ENCODE measurements around the gene DOK6.

The DOK6 gene

DNA sequence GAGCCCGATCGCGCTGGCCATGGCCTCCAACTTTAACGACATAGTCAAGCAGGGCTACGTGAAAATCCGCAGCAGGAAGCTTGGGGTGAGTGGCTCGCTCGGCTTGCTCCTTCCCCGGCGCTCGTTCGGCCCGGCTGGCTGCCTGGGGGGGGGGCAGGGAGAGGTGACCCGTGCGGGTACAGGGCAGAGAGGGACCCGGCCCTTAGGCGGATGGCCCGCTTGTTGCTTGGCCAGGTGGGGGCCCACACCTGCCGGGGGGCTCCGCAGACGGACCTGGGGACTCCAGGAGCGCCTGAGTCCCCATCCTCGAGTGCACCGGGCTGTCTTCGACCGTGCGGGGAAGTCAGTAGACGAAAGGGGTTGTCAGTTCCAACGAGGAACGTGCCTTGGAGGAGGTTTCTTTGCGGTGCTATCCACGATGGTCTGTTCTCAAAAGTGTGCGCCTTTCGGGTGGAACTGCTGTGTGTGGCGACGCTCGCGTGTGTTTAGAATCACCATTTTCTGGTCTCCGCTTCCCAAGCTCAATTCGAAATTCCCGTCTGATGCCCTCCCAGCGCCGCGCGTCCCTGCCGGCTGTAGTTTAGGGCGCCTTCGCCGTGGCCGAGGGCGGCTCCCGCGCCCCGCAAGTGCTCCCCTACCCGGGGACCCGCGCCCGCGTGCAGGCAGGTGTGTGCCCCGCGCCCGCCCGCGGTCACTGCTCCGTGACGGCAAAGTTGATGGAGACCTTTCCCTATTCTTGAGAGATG, 711 bp downstream of the DOK6 start:
- TF ChIP-seq ZNF274 (IDR thresholded peaks at IDR 0.05; ENCODE audit: low read depth, low read length) = no peak

DNA sequence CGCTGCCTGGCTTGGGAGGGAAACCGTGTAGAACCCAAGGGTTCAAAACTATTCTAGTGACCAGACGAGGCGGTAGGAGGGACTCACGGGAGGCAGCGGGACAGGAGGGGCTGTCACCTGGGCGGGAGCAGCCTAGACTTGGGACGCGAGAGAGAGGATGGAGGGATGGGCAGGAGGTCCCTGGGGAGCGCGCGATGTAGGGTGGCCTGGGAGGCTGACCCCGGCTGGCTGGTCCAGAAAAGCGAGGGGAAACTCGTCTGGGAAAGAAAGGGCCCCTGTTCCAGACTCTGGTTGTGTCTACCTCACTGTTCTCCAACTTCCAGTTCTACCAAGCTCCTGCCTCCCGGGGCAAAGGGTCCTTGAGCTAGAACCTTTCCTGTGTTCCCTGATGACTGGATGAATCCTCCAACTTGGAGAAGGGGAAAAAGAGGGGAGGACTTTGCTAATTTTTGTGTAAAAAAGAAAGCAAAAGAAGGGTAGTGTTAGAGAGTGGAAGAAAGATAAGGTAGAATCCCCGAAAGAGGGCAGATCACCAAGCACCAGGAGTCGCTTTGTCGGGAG, 1.4 kb downstream of the DOK6 start:
- no peak for TF ChIP-seq ZNF274 (IDR thresholded peaks at IDR 0.05; ENCODE audit: low read depth, low read length)
- H3K4me3 ChIP-seq (ENCODE audit: low read length) = no peak overlapping the region

More for the DNA sequence above, 711 bp downstream of the DOK6 start:
- no peak overlapping the region; the same call in 1 of the 2 replicates for H3K4me3 ChIP-seq (ENCODE audit: low read length)

DNA sequence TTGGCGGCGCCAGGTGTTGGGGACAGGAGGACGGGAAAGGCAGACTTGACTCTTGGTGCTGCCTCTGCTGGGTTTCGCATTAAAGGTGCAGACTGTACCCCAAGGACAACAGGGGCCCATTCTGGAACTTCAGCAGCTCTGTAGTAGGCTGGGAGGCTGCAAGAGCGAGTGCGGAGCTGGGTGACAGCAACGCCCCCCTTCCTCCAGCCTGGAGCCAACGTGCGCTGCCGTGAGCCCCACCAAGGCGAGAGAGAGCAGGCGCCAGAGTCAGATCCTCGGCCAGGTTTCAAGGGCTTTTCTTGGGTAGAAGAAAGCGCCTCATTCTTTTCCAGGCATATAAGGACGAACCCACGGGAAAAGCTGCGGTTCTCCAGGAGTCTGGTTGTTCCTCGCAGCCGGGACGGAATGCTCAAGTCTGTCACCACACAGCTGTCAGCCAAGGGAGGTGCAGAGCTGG, 1.9 kb downstream of the DOK6 start:
- H3K4me3 ChIP-seq (ENCODE audit: low read length) = no peak overlapping the region
- TF ChIP-seq ZNF274 (IDR thresholded peaks at IDR 0.05; ENCODE audit: low read depth, low read length) = no peak

DNA sequence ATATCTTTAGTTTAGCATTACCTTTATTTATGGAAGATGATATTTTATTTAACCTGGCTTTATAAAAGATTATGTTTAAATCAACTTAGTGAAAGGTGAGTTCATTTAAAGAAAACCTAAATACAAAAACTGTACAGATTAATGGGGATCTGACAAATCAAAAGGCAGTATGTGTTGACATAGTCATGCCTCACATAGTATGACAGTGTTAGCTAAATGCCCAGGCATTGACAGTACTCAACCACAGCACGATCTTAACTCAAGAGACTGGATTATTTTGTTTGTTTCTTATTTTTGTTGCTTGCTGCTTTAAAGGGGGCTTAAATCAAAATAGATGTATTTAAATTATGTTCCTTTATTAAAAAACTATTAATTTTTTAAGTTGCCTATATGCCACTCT, 7.8 kb downstream of the DOK6 start:
- no peak overlapping the region for H3K4me3 ChIP-seq (ENCODE audit: low read length)
- TF ChIP-seq ZNF274 (IDR thresholded peaks at IDR 0.05; ENCODE audit: low read depth, low read length) = no peak

DNA sequence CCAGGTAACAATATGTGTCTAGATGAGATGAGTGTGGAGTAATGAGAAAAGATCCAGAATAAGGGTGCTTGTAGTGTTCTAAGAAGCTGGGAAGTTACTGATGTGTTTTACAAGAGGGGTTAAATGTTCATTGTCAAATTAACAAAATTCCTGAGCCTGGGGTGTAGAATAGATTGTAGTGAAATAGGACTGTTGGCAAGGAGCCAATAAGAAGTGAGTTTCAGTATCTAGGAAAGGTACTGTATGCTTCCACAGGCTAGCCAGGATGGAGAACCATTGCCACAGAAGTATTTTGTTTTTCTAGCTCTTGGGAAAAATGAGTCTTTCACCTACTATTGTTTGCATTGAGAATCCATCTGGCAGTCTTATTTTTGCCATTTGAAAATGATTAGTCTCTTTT, 10.5 kb downstream of the DOK6 start:
- no peak overlapping the region for H3K4me3 ChIP-seq (ENCODE audit: low read length)
- no peak for TF ChIP-seq ZNF274 (IDR thresholded peaks at IDR 0.05; ENCODE audit: low read depth, low read length)

DNA sequence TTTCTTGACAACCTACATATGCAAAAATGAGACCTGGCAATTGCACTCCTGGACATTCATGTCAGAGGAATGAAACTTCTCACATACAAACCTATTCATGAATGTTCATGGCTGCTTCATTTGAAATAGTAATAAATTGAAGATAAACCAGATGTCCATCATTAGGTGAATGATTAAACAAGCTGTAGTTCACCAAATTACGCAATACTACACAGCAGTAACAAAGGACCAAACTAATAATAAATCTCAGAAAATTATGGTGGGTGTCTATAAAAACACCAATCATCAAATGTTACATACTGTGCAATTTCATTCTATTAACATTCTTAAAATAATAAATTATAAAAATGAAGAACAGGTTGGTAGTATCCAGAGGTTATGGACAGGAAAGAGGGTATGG, 13.5 kb downstream of the DOK6 start:
- TF ChIP-seq ZNF274 (IDR thresholded peaks at IDR 0.05; ENCODE audit: low read depth, low read length) = no peak
- H3K4me3 ChIP-seq (ENCODE audit: low read length) = no peak overlapping the region

DNA sequence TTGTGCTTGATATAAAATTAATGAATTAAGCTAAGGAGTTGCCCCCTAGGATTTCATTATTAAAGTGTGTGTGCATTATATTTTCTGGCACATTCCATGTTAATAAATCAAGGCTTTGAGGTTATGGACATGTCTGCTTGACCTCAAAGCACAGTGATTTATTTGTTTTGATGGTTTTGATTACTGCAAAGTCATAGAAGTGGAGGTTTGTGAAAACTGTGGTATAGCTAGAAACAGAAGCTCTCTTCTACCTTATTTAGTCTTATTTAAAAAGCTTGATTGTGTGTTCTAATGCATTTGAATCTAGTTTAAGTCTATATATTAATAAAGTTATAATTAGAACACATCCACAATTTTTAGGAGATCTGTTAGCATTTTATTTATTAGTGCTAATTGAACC, 32.2 kb downstream of the DOK6 start:
- H3K4me3 ChIP-seq (ENCODE audit: low read length) = no peak overlapping the region
- TF ChIP-seq ZNF274 (IDR thresholded peaks at IDR 0.05; ENCODE audit: low read depth, low read length) = no peak

DNA sequence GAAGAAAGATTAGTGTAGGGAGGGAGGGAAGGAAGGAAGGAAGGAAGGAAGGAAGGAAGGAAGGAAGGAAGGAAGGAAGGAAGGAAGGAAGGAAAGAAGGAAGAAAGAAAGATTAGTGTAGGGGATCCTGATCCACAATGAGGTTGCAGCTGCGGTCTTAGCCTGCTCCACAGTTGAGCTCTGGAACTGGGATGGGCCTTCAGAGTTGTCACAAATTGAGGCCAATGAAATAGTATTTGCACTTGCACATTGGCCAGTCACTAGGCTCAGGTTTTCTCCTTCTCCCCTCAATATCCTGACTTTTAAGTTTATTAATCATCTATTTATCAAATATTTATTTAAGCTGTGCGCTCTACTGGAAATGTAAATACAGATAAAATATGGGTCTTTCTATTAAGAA, 34.3 kb downstream of the DOK6 start:
- no peak for TF ChIP-seq ZNF274 (IDR thresholded peaks at IDR 0.05; ENCODE audit: low read depth, low read length)
- no peak overlapping the region for H3K4me3 ChIP-seq (ENCODE audit: low read length)

DNA sequence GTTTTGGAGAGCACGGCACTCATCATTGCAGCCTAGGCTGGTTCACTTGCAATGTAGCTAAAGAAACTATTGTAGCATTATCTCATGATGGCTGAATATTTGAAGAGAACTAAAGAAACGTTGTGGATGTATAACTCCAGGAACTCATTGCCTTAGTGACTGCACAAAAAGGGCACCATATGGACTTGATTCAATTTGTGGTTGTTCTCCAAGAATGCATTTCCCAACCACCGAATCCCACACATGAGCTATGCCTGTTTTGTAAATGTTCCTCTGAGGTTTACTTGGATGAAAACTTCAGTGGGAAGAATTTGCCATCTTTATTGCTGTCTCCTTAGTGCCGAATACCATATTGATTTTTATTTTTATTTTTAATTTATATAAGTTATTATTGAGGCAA, 43.5 kb downstream of the DOK6 start:
- no peak overlapping the region for H3K4me3 ChIP-seq (ENCODE audit: low read length)
- TF ChIP-seq ZNF274 (IDR thresholded peaks at IDR 0.05; ENCODE audit: low read depth, low read length) = no peak

DNA sequence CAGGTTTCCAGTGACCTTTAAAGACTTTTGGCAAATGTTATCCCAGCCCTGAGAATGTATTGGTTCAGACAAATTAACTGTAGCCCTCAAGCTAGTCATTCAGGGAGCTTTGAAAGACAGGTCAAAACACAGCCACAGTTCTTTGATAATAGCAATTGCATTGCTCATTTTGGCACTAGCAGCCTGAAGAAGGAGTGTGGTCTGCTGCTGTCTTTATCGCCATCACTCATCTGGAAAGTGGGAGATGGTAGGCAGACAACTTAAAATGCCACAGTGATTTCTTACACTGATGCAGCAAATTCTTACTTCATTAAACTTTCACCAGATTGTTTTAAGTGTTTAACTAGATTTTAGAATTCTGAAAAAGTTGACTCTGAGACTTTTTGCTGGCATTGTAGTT, 47.2 kb downstream of the DOK6 start:
- no peak for TF ChIP-seq ZNF274 (IDR thresholded peaks at IDR 0.05; ENCODE audit: low read depth, low read length)
- no peak overlapping the region for H3K4me3 ChIP-seq (ENCODE audit: low read length)

DNA sequence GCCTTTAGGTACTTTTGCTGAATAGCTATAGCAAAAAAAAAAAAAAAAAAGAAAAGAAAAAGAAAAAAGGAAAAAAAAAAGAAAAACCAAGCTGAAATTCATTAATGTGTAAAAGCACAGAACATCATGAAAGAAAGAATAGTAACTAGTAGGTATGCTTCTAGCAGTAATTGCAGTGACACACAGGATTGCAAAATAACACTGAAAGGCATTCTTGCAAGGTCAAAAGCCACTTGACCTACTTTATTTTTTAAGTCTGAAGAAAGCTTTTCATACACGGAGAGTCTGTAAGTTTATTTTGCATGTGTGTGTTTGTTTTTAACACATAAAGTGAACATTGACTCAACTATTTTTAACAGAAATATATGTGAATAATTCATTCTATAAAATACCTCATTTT, 54.4 kb downstream of the DOK6 start:
- no peak overlapping the region for H3K4me3 ChIP-seq (ENCODE audit: low read length)
- TF ChIP-seq ZNF274 (IDR thresholded peaks at IDR 0.05; ENCODE audit: low read depth, low read length) = no peak

DNA sequence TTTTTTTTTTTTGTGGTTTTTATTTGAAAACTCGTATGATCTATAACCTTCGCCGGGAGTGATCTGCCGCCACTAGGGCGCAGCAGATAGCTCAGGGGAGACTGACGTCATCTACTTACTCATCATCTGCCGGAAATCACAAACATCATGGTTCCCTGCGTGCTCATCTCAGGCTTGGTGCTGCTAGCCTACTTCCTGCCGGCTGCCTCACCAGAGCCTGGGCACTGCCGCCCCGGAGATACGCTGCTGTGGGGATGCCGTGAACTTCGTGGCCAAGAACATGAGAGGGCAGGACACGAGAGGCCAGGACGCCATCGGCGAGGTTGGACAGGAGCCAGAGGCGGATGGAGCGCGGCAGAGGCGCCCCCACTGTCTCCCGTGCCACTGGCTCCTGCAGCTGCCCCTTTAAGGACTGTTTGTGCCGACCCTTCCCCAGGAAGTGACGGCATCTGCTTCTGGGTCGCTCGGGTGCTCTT, 68.8 kb downstream of the DOK6 start:
- no peak for TF ChIP-seq ZNF274 (IDR thresholded peaks at IDR 0.05; ENCODE audit: low read depth, low read length)
- no peak overlapping the region for H3K4me3 ChIP-seq (ENCODE audit: low read length)

DNA sequence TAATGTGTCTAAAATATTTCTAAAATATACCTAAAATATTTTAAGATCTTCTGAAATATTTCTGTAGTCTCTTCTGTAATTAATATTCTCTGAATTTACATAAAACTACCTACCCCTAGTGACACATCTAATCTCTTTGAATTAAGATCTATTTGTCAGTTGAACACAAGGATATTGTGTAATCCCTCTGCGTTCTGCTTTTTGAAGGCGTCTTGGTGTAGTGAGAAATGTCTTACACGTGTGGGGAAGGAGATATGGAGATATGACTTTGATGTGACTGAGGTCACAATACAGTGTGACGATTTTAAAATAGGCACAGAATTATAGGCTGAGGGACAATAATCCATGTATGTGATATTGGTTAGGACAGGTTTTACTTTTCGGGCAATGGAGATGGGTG, 79.8 kb downstream of the DOK6 start:
- no peak for TF ChIP-seq ZNF274 (IDR thresholded peaks at IDR 0.05; ENCODE audit: low read depth, low read length)
- no peak overlapping the region for H3K4me3 ChIP-seq (ENCODE audit: low read length)

DNA sequence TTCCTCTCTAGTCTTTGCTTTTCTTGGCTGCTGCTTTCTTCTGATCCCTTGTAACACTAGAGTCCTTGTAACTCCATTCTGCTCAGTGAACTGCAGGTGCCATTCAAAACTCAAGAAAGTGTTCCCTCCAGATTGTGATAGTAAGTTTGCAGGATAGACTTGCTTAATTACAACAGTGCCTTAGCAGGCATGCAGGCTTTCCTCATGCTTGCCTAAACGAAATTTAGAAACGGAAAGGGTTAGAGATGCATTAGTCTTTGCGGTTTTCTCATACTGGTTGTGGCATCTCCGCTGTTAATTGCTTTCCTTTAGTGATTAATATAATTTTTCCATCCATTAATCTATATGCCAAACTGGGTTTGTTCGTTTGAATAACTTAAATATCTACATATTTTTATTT, 82.9 kb downstream of the DOK6 start:
- TF ChIP-seq ZNF274 (IDR thresholded peaks at IDR 0.05; ENCODE audit: low read depth, low read length) = no peak
- no peak overlapping the region for H3K4me3 ChIP-seq (ENCODE audit: low read length)

DNA sequence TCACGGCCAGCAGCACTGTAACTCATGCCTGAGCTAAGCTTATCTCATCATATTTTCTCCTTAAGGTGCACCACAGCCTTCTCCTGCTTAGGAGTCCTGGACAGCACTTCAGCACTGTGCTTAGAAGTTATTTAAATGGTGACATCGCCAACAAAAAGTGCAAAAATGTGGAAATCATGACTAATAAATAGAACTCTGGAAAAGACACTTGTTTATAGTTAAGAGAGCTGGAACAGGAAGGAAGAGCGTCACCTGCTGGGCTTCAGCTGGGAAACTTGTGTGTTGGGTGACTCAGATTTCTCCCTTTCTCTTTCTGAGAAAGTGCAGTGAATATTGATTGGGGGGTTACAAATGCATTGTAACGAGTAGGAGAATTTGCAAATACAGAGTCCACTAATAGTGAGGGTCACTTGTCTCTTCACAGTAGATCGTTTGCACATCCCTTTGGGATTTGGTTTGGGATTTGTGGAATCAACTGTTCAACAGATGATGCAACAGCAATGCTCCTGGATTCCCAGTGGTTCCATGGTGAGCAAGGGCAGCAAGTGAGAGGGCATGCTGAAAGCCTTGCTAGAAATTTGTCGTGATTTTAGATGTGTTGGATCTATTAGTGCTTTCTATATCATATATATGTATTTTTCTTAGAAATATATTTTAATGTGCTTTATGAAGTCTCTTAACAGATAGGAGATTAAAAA, 84.2 kb downstream of the DOK6 start:
- no peak for TF ChIP-seq ZNF274 (IDR thresholded peaks at IDR 0.05; ENCODE audit: low read depth, low read length)
- no peak overlapping the region for H3K4me3 ChIP-seq (ENCODE audit: low read length)
